ENCODE results near the gene WHAMM. TPM values are rescaled to one million over a fixed set of nuclear protein-coding genes. Genes with fewer than 3 reads are reported as not detected.

Gene WHAMM
- total and polyA plus RNA-seq, 2 experiments from 2014 or later = 3.0 to 3.6 TPM

- H3K36me3 ChIP-seq (ENCODE audit: low read depth) = peaks cover 72% of the 10 kb centered on the region
- no peaks in the 10 kb centered on the region for H3K27me3 ChIP-seq (replicated peaks; ENCODE audit: insufficient read depth)
- no peak overlapping the region for H3K4me3 ChIP-seq
- H3K79me2 ChIP-seq (ENCODE audit: insufficient read depth) = peaks cover 38% of the 10 kb centered on the region
- no peak overlapping the region for H2AFZ ChIP-seq
- H3K4me2 ChIP-seq (ENCODE audit: unreplicated experiment) = no peak overlapping the region
- in situ Hi-C loops (cut with MboI) = no loop called here
- no peak for TF ChIP-seq EZH2 (IDR thresholded peaks at IDR 0.05; ENCODE audit: insufficient read depth, poor library complexity, severe bottlenecking)
- TF ChIP-seq EZH2phosphoT487 (IDR thresholded peaks at IDR 0.05; ENCODE audit: insufficient read depth, low read depth) = no peak
- no peak overlapping the region for H3K27ac ChIP-seq
- peaks cover 49% of the 10 kb centered on the region for H3F3A ChIP-seq (ENCODE audit: insufficient read depth)
- WGBS, 2 experiments (ENCODE audit: low coverage in 1 of 2, low lambda C conversion rate in 2 of 2, missing lambda C conversion rate in 2 of 2) = 85 to 89% methylated on average over 5 of the region's 5 CpGs
- H3K9me3 ChIP-seq (ENCODE audit: low read depth) = no peaks in the 10 kb centered on the region
- H3K4me1 ChIP-seq (ENCODE audit: insufficient read depth) = peaks cover 18% of the 10 kb centered on the region
- no peaks in the 10 kb centered on the region for H3K9me2 ChIP-seq (ENCODE audit: insufficient read depth)
- no peaks in the 10 kb centered on the region for H4K20me1 ChIP-seq (ENCODE audit: insufficient read depth)
- H3K9ac ChIP-seq = no peak overlapping the region
- DNase-seq = no peak
Measured at GRCh38 chr15:82823049-82823448, 13.6 kb downstream of the WHAMM start.

- peak; percentile 67 for DNase-seq
- no peaks in the 10 kb centered on the region for H3K9me2 ChIP-seq (ENCODE audit: insufficient read depth)
- no peaks in the 10 kb centered on the region for H4K20me1 ChIP-seq (ENCODE audit: insufficient read depth)
- TF ChIP-seq EZH2phosphoT487 (IDR thresholded peaks at IDR 0.05; ENCODE audit: insufficient read depth, low read depth) = no peak
- no peak for TF ChIP-seq EZH2 (IDR thresholded peaks at IDR 0.05; ENCODE audit: insufficient read depth, poor library complexity, severe bottlenecking)
- H3F3A ChIP-seq (ENCODE audit: insufficient read depth) = peaks cover 51% of the 10 kb centered on the region
- H3K27ac ChIP-seq = peak overlapping the region; percentile 35
- no peaks in the 10 kb centered on the region for H3K9me3 ChIP-seq (ENCODE audit: low read depth)
- WGBS, 2 experiments (ENCODE audit: low coverage in 1 of 2, low lambda C conversion rate in 2 of 2, missing lambda C conversion rate in 2 of 2) = 40 to 65% methylated on average over 1 of the region's 1 CpG
- H2AFZ ChIP-seq = no peak overlapping the region
- no peak overlapping the region for H3K4me2 ChIP-seq (ENCODE audit: unreplicated experiment)
- H3K36me3 ChIP-seq (ENCODE audit: low read depth) = peaks cover 73% of the 10 kb centered on the region
- in situ Hi-C loops (cut with MboI) = no loop called here
- H3K4me1 ChIP-seq (ENCODE audit: insufficient read depth) = peaks cover 20% of the 10 kb centered on the region
- H3K79me2 ChIP-seq (ENCODE audit: insufficient read depth) = peaks cover 10% of the 10 kb centered on the region; the same call in 1 of the 2 replicates
- H3K4me3 ChIP-seq = no peak overlapping the region
- H3K9ac ChIP-seq = no peak overlapping the region
- no peaks in the 10 kb centered on the region for H3K27me3 ChIP-seq (replicated peaks; ENCODE audit: insufficient read depth)
Measured at GRCh38 chr15:82828075-82828474, 18.6 kb downstream of the WHAMM start.

- WGBS, 2 experiments (ENCODE audit: low coverage in 1 of 2, low lambda C conversion rate in 2 of 2, missing lambda C conversion rate in 2 of 2) = 82 to 88% methylated on average over 4 of the region's 4 CpGs
- in situ Hi-C loops (cut with MboI) = no loop called here
- TF ChIP-seq EZH2 (IDR thresholded peaks at IDR 0.05; ENCODE audit: insufficient read depth, poor library complexity, severe bottlenecking) (no peak), EZH2phosphoT487 (IDR thresholded peaks at IDR 0.05; ENCODE audit: insufficient read depth, low read depth) (no peak)
Measured at GRCh38 chr15:82829234-82829633, 19.8 kb downstream of the WHAMM start.

GRCh38 chr15:82830427-82831173, 21.2 kb downstream of the WHAMM start:
- H3F3A ChIP-seq (ENCODE audit: insufficient read depth) = peaks cover 62% of the 10 kb centered on the region
- peaks cover 24% of the 10 kb centered on the region for H3K79me2 ChIP-seq (ENCODE audit: insufficient read depth)
- H3K9me3 ChIP-seq (ENCODE audit: low read depth) = no peaks in the 10 kb centered on the region
- H4K20me1 ChIP-seq (ENCODE audit: insufficient read depth) = no peaks in the 10 kb centered on the region
- peaks cover 68% of the 10 kb centered on the region for H3K36me3 ChIP-seq (ENCODE audit: low read depth)
- in situ Hi-C loops (cut with MboI) = no loop called here
- H3K4me3 ChIP-seq = no peak overlapping the region
- no peak for DNase-seq
- no peak for TF ChIP-seq EZH2 (IDR thresholded peaks at IDR 0.05; ENCODE audit: insufficient read depth, poor library complexity, severe bottlenecking)
- no peak for TF ChIP-seq EZH2phosphoT487 (IDR thresholded peaks at IDR 0.05; ENCODE audit: insufficient read depth, low read depth)
- H3K27me3 ChIP-seq (replicated peaks; ENCODE audit: insufficient read depth) = no peaks in the 10 kb centered on the region
- peaks cover 24% of the 10 kb centered on the region for H3K4me1 ChIP-seq (ENCODE audit: insufficient read depth)
- H3K4me2 ChIP-seq (ENCODE audit: unreplicated experiment) = no peak overlapping the region
- 87 to 89% methylated on average over 15 to 18 of the region's 18 CpGs for WGBS, 2 experiments (ENCODE audit: low coverage in 1 of 2, low lambda C conversion rate in 2 of 2, missing lambda C conversion rate in 2 of 2)
- no peak overlapping the region for H3K27ac ChIP-seq
- no peaks in the 10 kb centered on the region for H3K9me2 ChIP-seq (ENCODE audit: insufficient read depth)
- no peak overlapping the region for H3K9ac ChIP-seq
- H2AFZ ChIP-seq = no peak overlapping the region

More at GRCh38 chr15:82829234-82829633, 19.8 kb downstream of the WHAMM start:
- H2AFZ ChIP-seq = no peak overlapping the region
- no peaks in the 10 kb centered on the region for H3K9me2 ChIP-seq (ENCODE audit: insufficient read depth)
- no peak overlapping the region for H3K4me2 ChIP-seq (ENCODE audit: unreplicated experiment)
- H3K4me3 ChIP-seq = no peak overlapping the region
- H3K9ac ChIP-seq = no peak overlapping the region
- no peak for DNase-seq
- no peak overlapping the region for H3K27ac ChIP-seq
- peaks cover 24% of the 10 kb centered on the region for H3K4me1 ChIP-seq (ENCODE audit: insufficient read depth)
- H3K27me3 ChIP-seq (replicated peaks; ENCODE audit: insufficient read depth) = no peaks in the 10 kb centered on the region
- peaks cover 14% of the 10 kb centered on the region for H3K79me2 ChIP-seq (ENCODE audit: insufficient read depth)
- peaks cover 69% of the 10 kb centered on the region for H3K36me3 ChIP-seq (ENCODE audit: low read depth)
- H3F3A ChIP-seq (ENCODE audit: insufficient read depth) = peaks cover 62% of the 10 kb centered on the region
- no peaks in the 10 kb centered on the region for H4K20me1 ChIP-seq (ENCODE audit: insufficient read depth)
- H3K9me3 ChIP-seq (ENCODE audit: low read depth) = no peaks in the 10 kb centered on the region
